ENCODE data around the gene LTO1. TPM values are rescaled to one million over a fixed set of nuclear protein-coding genes. Genes with fewer than 3 reads are reported as not detected.

The LTO1 gene
- polyA plus RNA-seq, 1 of the 3 experiments (the other 2 are of a cell fraction), result 30.8 TPM

DNA sequence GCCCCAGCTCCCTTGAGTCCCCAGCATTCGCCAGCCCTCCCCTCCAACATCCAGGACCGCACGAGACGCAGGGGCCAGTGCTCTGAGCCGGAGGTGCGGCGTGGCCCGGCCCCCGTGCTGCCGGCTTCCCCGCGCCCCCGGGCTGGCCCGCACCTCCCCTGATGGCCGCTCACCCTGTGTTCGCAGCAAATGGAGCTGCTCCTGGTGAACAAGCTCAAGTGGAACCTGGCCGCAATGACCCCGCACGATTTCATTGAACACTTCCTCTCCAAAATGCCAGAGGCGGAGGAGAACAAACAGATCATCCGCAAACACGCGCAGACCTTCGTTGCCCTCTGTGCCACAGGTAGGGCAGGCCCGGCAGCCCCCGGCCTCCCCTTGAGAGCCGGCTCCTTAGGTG, 31.5 kb downstream of the LTO1 start:
- ChIA-PET POLR2A (interaction anchor here (1.1 to 4.9 kb wide), 7 partner anchors 10 to 549 kb away, joined by 3 to 27 read pairs (median 6); no protein-coding TSS in a partner anchor), CTCF (interaction anchor here (0.6 to 11.0 kb wide), 48 partner anchors 8 to 694 kb away, joined by 3 to 403 read pairs (median 4); partner anchors contain the start of gene LTO1)
- Histone ChIP-seq H2AFZ (ENCODE audit: low read depth) (no peak overlapping the region), H3K9ac (peak overlapping the region; percentile 100), H3K9me2 (no peaks in the 10 kb centered on the region), H3F3A (replicated peaks; ENCODE audit: insufficient read depth) (peaks cover 53% of the 10 kb centered on the region), H3K36me3 (replicated peaks in 1 of 2; ENCODE audit: control insufficient read depth in 1 of 2, insufficient read depth in 2 of 2, low read length in 1 of 2) (peaks cover 50 to 53% of the 10 kb centered on the region in 2 experiments), H3K4me3 (ENCODE audit: low read depth in 2 of 2, low read length in 1 of 2) (peak overlapping the region; percentile 95 to 96), H3K79me2 (ENCODE audit: insufficient read depth) (peaks cover 95% of the 10 kb centered on the region), H3K27ac (ENCODE audit: low read depth in 2 of 2, low read length in 1 of 2) (peak overlapping the region; percentile 64 to 94), H3K27me3 (ENCODE audit: insufficient read depth) (no peaks in the 10 kb centered on the region), H4K20me1 (ENCODE audit: insufficient read depth) (peaks cover 68% of the 10 kb centered on the region), H3K9me3 (no peaks in the 10 kb centered on the region), H3K4me1 (ENCODE audit: control insufficient read depth in 1 of 2, insufficient read depth in 2 of 2, low read depth in 1 of 2, low read length in 1 of 2) (peaks cover 32 to 34% of the 10 kb centered on the region in 2 experiments; a peak in 3 of 4 replicates), H3K4me2 (peak overlapping the region; percentile 97)
- 13% methylated on average over 26 of the region's 27 CpGs for WGBS (ENCODE audit: low lambda C conversion rate)
- TF ChIP-seq FOXM1 (IDR thresholded peaks at IDR 0.05; ENCODE audit: low read depth), result no peak
- TF ChIP-seq TEAD4 (IDR thresholded peaks at IDR 0.05; ENCODE audit: borderline replicate concordance, insufficient read depth), result no peak; the same call in 1 of the 2 replicates
- no peak for DNase-seq

DNA sequence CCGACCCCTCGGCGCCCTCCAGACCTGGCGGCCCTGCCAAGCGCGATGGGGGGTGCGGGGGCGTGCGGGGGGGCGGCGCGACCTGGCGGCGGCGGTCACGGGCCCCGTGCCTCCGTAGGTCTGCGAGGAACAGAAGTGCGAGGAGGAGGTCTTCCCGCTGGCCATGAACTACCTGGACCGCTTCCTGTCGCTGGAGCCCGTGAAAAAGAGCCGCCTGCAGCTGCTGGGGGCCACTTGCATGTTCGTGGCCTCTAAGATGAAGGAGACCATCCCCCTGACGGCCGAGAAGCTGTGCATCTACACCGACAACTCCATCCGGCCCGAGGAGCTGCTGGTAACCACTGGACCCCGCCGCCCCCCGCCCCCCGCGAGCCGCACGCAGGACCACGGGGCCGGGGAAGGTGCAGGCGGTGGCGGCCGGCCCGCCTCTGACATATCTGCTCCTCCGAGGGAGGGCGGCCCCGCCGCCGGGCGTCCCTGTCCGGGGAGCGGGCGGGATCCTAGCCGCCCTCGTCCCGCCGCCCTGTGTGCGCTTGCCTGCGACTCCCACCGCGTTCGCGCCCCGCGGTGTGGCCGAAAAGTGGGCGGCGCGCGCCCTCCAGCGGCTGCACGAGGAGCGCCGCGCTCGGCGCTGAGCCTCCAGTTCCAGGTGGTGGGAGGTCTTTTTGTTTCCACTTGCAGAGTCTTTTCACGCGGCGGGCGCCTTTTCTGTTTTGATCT, 32.1 kb downstream of the LTO1 start:
- H3K9me3 ChIP-seq, result no peaks in the 10 kb centered on the region
- H3K4me1 ChIP-seq (ENCODE audit: control insufficient read depth in 1 of 2, insufficient read depth in 2 of 2, low read depth in 1 of 2, low read length in 1 of 2), result peaks cover 29 to 37% of the 10 kb centered on the region in 2 experiments; a peak in 3 of 4 replicates
- H2AFZ ChIP-seq (ENCODE audit: low read depth), result no peak overlapping the region
- peaks cover 44 to 47% of the 10 kb centered on the region in 2 experiments for H3K36me3 ChIP-seq (replicated peaks in 1 of 2; ENCODE audit: control insufficient read depth in 1 of 2, insufficient read depth in 2 of 2, low read length in 1 of 2)
- peak overlapping the region; percentile 97 for H3K4me2 ChIP-seq
- no peaks in the 10 kb centered on the region for H3K9me2 ChIP-seq
- H3F3A ChIP-seq (replicated peaks; ENCODE audit: insufficient read depth), result peaks cover 48% of the 10 kb centered on the region
- H3K4me3 ChIP-seq (ENCODE audit: low read depth in 2 of 2, low read length in 1 of 2), result peak overlapping the region; percentile 95 to 96
- peak overlapping the region; percentile 94 for H3K27ac ChIP-seq (ENCODE audit: low read depth in 2 of 2, low read length in 1 of 2)
- peak overlapping the region; percentile 100 for H3K9ac ChIP-seq
- ChIA-PET CTCF (interaction anchor here (0.6 to 11.0 kb wide), 55 partner anchors 9 to 753 kb away, joined by 3 to 403 read pairs (median 4); partner anchors contain the start of gene LTO1), POLR2A (interaction anchor here (1.1 to 4.9 kb wide), 7 partner anchors 13 to 548 kb away, joined by 3 to 27 read pairs (median 8); no protein-coding TSS in a partner anchor)
- peaks cover 63% of the 10 kb centered on the region for H4K20me1 ChIP-seq (ENCODE audit: insufficient read depth)
- WGBS (ENCODE audit: low lambda C conversion rate), result 3% methylated on average over 8 of the region's 81 CpGs
- peaks cover 89% of the 10 kb centered on the region for H3K79me2 ChIP-seq (ENCODE audit: insufficient read depth)
- DNase-seq, result peak; percentile 84
- TF ChIP-seq, protein P1, sequence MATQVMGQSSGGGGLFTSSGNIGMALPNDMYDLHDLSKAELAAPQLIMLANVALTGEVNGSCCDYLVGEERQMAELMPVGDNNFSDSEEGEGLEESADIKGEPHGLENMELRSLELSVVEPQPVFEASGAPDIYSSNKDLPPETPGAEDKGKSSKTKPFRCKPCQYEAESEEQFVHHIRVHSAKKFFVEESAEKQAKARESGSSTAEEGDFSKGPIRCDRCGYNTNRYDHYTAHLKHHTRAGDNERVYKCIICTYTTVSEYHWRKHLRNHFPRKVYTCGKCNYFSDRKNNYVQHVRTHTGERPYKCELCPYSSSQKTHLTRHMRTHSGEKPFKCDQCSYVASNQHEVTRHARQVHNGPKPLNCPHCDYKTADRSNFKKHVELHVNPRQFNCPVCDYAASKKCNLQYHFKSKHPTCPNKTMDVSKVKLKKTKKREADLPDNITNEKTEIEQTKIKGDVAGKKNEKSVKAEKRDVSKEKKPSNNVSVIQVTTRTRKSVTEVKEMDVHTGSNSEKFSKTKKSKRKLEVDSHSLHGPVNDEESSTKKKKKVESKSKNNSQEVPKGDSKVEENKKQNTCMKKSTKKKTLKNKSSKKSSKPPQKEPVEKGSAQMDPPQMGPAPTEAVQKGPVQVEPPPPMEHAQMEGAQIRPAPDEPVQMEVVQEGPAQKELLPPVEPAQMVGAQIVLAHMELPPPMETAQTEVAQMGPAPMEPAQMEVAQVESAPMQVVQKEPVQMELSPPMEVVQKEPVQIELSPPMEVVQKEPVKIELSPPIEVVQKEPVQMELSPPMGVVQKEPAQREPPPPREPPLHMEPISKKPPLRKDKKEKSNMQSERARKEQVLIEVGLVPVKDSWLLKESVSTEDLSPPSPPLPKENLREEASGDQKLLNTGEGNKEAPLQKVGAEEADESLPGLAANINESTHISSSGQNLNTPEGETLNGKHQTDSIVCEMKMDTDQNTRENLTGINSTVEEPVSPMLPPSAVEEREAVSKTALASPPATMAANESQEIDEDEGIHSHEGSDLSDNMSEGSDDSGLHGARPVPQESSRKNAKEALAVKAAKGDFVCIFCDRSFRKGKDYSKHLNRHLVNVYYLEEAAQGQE (IDR thresholded peaks at IDR 0.05; ENCODE audit: low read depth, low read length), result no peak
- TF ChIP-seq RAD21 (IDR thresholded peaks at IDR 0.05; ENCODE audit: low read length) (peak; percentile 86), FOXJ3 (CRISPR knock-in tag; IDR thresholded peaks at IDR 0.05) (no peak), EZH2phosphoT487 (IDR thresholded peaks at IDR 0.05; ENCODE audit: borderline replicate concordance, low read depth) (no peak), MXI1 (IDR thresholded peaks at IDR 0.05; ENCODE audit: low read depth, low read length) (peak; percentile 77), SMC3 (IDR thresholded peaks at IDR 0.05; ENCODE audit: low read depth, low read length) (peak; percentile 87), ZBTB33 (IDR thresholded peaks at IDR 0.05; ENCODE audit: borderline replicate concordance, low read depth) (no peak), MAX (IDR thresholded peaks at IDR 0.05; ENCODE audit: low read depth) (peak; percentile 29; the same call in 1 of the 2 replicates), SIN3A (IDR thresholded peaks at IDR 0.05; ENCODE audit: borderline replicate concordance, low read depth, low read length) (peak; percentile 53; the same call in 1 of the 2 replicates), TCF12 (IDR thresholded peaks at IDR 0.05) (no peak), POLR2AphosphoS5 (IDR thresholded peaks at IDR 0.05; ENCODE audit: low read depth, low read length) (no peak; the same call in 1 of the 2 replicates), JUND (IDR thresholded peaks at IDR 0.05) (no peak)
- TF ChIP-seq, protein P2, sequence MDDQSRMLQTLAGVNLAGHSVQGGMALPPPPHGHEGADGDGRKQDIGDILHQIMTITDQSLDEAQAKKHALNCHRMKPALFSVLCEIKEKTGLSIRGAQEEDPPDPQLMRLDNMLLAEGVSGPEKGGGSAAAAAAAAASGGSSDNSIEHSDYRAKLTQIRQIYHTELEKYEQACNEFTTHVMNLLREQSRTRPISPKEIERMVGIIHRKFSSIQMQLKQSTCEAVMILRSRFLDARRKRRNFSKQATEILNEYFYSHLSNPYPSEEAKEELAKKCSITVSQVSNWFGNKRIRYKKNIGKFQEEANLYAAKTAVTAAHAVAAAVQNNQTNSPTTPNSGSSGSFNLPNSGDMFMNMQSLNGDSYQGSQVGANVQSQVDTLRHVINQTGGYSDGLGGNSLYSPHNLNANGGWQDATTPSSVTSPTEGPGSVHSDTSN (IDR thresholded peaks at IDR 0.05), result no peak
- TF ChIP-seq, protein P3, sequence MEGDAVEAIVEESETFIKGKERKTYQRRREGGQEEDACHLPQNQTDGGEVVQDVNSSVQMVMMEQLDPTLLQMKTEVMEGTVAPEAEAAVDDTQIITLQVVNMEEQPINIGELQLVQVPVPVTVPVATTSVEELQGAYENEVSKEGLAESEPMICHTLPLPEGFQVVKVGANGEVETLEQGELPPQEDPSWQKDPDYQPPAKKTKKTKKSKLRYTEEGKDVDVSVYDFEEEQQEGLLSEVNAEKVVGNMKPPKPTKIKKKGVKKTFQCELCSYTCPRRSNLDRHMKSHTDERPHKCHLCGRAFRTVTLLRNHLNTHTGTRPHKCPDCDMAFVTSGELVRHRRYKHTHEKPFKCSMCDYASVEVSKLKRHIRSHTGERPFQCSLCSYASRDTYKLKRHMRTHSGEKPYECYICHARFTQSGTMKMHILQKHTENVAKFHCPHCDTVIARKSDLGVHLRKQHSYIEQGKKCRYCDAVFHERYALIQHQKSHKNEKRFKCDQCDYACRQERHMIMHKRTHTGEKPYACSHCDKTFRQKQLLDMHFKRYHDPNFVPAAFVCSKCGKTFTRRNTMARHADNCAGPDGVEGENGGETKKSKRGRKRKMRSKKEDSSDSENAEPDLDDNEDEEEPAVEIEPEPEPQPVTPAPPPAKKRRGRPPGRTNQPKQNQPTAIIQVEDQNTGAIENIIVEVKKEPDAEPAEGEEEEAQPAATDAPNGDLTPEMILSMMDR (IDR thresholded peaks at IDR 0.05), result peak; percentile 83
- H3K27me3 ChIP-seq (ENCODE audit: insufficient read depth), result no peaks in the 10 kb centered on the region
